GM21717 (cell line): ENCODE results near the gene ADAMTS17.

Experiments
- ATAC-seq: cut with Tn5 transposase; IDR thresholded peaks from one replicate; pipeline ENCODE4 v1.9.1; 2021; ENCODE audit warnings: mild to moderate bottlenecking, moderate library complexity; ENCODE audit not compliant: unreplicated experiment

Gene ADAMTS17

GRCh38 chr15:99963096-99963825 is 378.5 kb downstream of the ADAMTS17 start:
- ATAC-seq, result no peak

- no peak for ATAC-seq
These were observed 379.7 kb downstream of the ADAMTS17 start for GRCh38 chr15:99962006-99962561.

- ATAC-seq, result no peak
These were observed 380.7 kb downstream of the ADAMTS17 start for GRCh38 chr15:99961011-99961441.

- no peak for ATAC-seq
These were observed 382.4 kb downstream of the ADAMTS17 start for GRCh38 chr15:99959326-99959725.

GRCh38 chr15:99958426-99959097 is 383.2 kb downstream of the ADAMTS17 start:
- no peak for ATAC-seq

GRCh38 chr15:99957642-99958013 is 384.1 kb downstream of the ADAMTS17 start:
- ATAC-seq, result no peak

- no peak for ATAC-seq
These were observed 384.7 kb downstream of the ADAMTS17 start for GRCh38 chr15:99956820-99957641.

GRCh38 chr15:99956022-99956775 is 385.6 kb downstream of the ADAMTS17 start:
- no peak for ATAC-seq

- ATAC-seq, result no peak
These were observed 386.2 kb downstream of the ADAMTS17 start for GRCh38 chr15:99955532-99955931.

- ATAC-seq, result no peak
These were observed 386.6 kb downstream of the ADAMTS17 start for GRCh38 chr15:99955181-99955525.

- no peak for ATAC-seq
These were observed 387.2 kb downstream of the ADAMTS17 start for GRCh38 chr15:99954361-99955180.

GRCh38 chr15:99953886-99954285 is 387.9 kb downstream of the ADAMTS17 start:
- no peak for ATAC-seq

GRCh38 chr15:99951511-99951910 is 390.3 kb downstream of the ADAMTS17 start:
- no peak for ATAC-seq

GRCh38 chr15:99944131-99944530 is 397.6 kb downstream of the ADAMTS17 start:
- no peak for ATAC-seq

- ATAC-seq, result no peak
These were observed 398.3 kb downstream of the ADAMTS17 start for GRCh38 chr15:99943466-99943865.

GRCh38 chr15:99932676-99933402 is 408.9 kb downstream of the ADAMTS17 start:
- no peak for ATAC-seq

GRCh38 chr15:99931703-99932603 is 409.8 kb downstream of the ADAMTS17 start:
- no peak for ATAC-seq

GRCh38 chr15:99930696-99931095 is 411.1 kb downstream of the ADAMTS17 start:
- no peak for ATAC-seq
